ENCODE measurements around the gene CIB2.

GRCh38 chr15:78070049-78070700 is 61.1 kb downstream of the CIB2 start:
- no peak for TF ChIP-seq CTCF (IDR thresholded peaks at IDR 0.05; ENCODE audit: poor library complexity)
- TF ChIP-seq EZH2phosphoT487 (IDR thresholded peaks at IDR 0.05; ENCODE audit: low read depth, severe bottlenecking, unreplicated experiment): no peak
- no peak for TF ChIP-seq EZH2 (IDR thresholded peaks at IDR 0.05; ENCODE audit: borderline replicate concordance)
